ENCODE data around the gene SUSD5.

Gene SUSD5

GRCh38 chr3:33181229-33181628 lies 37.4 kb downstream of the SUSD5 start:
- no peak for TF ChIP-seq CTCF (IDR thresholded peaks at IDR 0.05; ENCODE audit: low read depth, low read length, missing control alignments)

GRCh38 chr3:33179132-33179531 lies 39.5 kb downstream of the SUSD5 start:
- no peak for TF ChIP-seq CTCF (IDR thresholded peaks at IDR 0.05; ENCODE audit: low read depth, low read length, missing control alignments)
- no peak for DNase-seq (ENCODE audit: low read depth)
- no peak overlapping the region for H3K4me3 ChIP-seq (ENCODE audit: low read depth, low read length)

More at GRCh38 chr3:33181229-33181628, 37.4 kb downstream of the SUSD5 start:
- DNase-seq (ENCODE audit: low read depth) = no peak
- no peak overlapping the region for H3K4me3 ChIP-seq (ENCODE audit: low read depth, low read length)

GRCh38 chr3:33174711-33175414 lies 43.7 kb downstream of the SUSD5 start:
- DNase-seq (ENCODE audit: low read depth) = no peak
- H3K4me3 ChIP-seq (ENCODE audit: low read depth, low read length) = no peak overlapping the region
- TF ChIP-seq CTCF (IDR thresholded peaks at IDR 0.05; ENCODE audit: low read depth, low read length, missing control alignments) = no peak

- TF ChIP-seq CTCF (IDR thresholded peaks at IDR 0.05; ENCODE audit: low read depth, low read length, missing control alignments) = no peak
- no peak overlapping the region for H3K4me3 ChIP-seq (ENCODE audit: low read depth, low read length)
- no peak for DNase-seq (ENCODE audit: low read depth)
Observed at GRCh38 chr3:33174095-33174494, 44.5 kb downstream of the SUSD5 start.

GRCh38 chr3:33173672-33174071 lies 44.9 kb downstream of the SUSD5 start:
- H3K4me3 ChIP-seq (ENCODE audit: low read depth, low read length) = no peak overlapping the region
- no peak for DNase-seq (ENCODE audit: low read depth)
- TF ChIP-seq CTCF (IDR thresholded peaks at IDR 0.05; ENCODE audit: low read depth, low read length, missing control alignments) = no peak

GRCh38 chr3:33173103-33173502 lies 45.5 kb downstream of the SUSD5 start:
- no peak overlapping the region for H3K4me3 ChIP-seq (ENCODE audit: low read depth, low read length)
- no peak for TF ChIP-seq CTCF (IDR thresholded peaks at IDR 0.05; ENCODE audit: low read depth, low read length, missing control alignments)
- DNase-seq (ENCODE audit: low read depth) = no peak

- DNase-seq (ENCODE audit: low read depth) = no peak
- no peak for TF ChIP-seq CTCF (IDR thresholded peaks at IDR 0.05; ENCODE audit: low read depth, low read length, missing control alignments)
- no peak overlapping the region for H3K4me3 ChIP-seq (ENCODE audit: low read depth, low read length)
Observed at GRCh38 chr3:33171580-33171979, 47.0 kb downstream of the SUSD5 start.
